Right lobe of liver (tissue), 6 donors: Measurements from ENCODE around the gene DPT. TPM values are rescaled to one million over a fixed set of nuclear protein-coding genes. Genes with fewer than 3 reads are reported as not detected.

ENCODE experiments used
- ATAC-seq, 4 donors: fragments of 200-7000 bp; cut with Tn5 transposase; one replicate each; pipeline ENCODE4 v1.9.1; 2020; ENCODE audit warnings: mild to moderate bottlenecking in 4 of 4, moderate library complexity in 4 of 4
- DNase-seq, 3 donors: peaks; one replicate each; pipeline ENCODE4 v3.0.0-alpha.2; 2020
- H3K27ac ChIP-seq, 3 donors: fragments of 200-600 bp; one replicate each; pipeline ENCODE4 v1.8.0; 2022
- H3K27me3 ChIP-seq, 2 donors: fragments of 200-600 bp; one replicate each; pipeline ENCODE4 v1.8.0; 2022
- H3K36me3 ChIP-seq, 4 donors: fragments of 200-600 bp; sonication (generic) in 1 of 4; one replicate each; pipeline versions ENCODE4 v1.5.1 to v1.8.0; 2017 to 2022; ENCODE audit warnings: control low read depth in 1 of 4
- H3K4me1 ChIP-seq, 4 donors: fragments of 200-600 bp; sonication (generic) in 1 of 4; one replicate each; pipeline versions ENCODE4 v1.5.1 to v1.8.0; 2017 to 2022; ENCODE audit warnings: control low read depth in 1 of 4
- H3K4me3 ChIP-seq, 3 donors: fragments of 200-600 bp; one replicate each; pipeline ENCODE4 v1.8.0; 2022
- H3K9me3 ChIP-seq, 4 donors: fragments of 200-600 bp; sonication (generic) in 1 of 4; one replicate each; pipeline versions ENCODE4 v1.5.1 to v1.8.0; 2017 to 2022; ENCODE audit warnings: control low read depth in 1 of 4
- CTCF ChIP-seq, 4 donors: fragments of 200-600 bp in 3 of 4; fragments of 450-650 bp in 1 of 4; IDR thresholded peaks; one replicate each; pipeline versions ENCODE4 v1.5.1 to v1.8.0; 2016 to 2022; ENCODE audit warnings: antibody characterized with exemption in 4 of 4, mild to moderate bottlenecking in 2 of 4
- POLR2A ChIP-seq: fragments of 450-650 bp; IDR thresholded peaks from one replicate; pipeline ENCODE4 v1.6.1; 2017; ENCODE audit warnings: antibody characterized with exemption, mild to moderate bottlenecking
- WGBS: methylation state at CpG from one replicate; pipeline ENCODE4 v1.1.6; 2018; ENCODE audit warnings: low coverage, low lambda C conversion rate; ENCODE audit not compliant: insufficient coverage; ENCODE audit errors: missing lambda C conversion rate; 5-methylcytosine and 5-hydroxymethylcytosine counted together
- intact Hi-C, 2 donors: fragments of 100-400 bp; cut with DNase I; formaldehyde crosslinking; loops; one replicate each; pipeline versions ENCODE4 v1.11.2 to v1.14.1; 2022
- total RNA-seq, 6 experiments: library from RNA; depleted of rRNA in 2 of 6; stranded (reverse); fragments of >200 nt in 2 of 6; fragmentation: NEBNext Ultra II Directional in 3 of 6; extraction: Animal tissue kit (Norgen Biotek cat#: 25700) in 3 of 6; gene quantifications; one replicate each; pipeline versions ENCODE4 v1.1.0 to v1.2.4, GENCODE V29; 2016 to 2023
- donor health status: DM: no; HTN: yes; CAD: no.
- donor health status: DM: no; HTN: no; CAD: no.
- donor health status: DM: no; HTN: no; CAD: no.
- donor health status: DM: no; HTN: yes; CAD: no.
- donor health status: DM: no; HTN: yes; CAD: no.

Gene DPT
- total RNA-seq, 6 experiments from 2014 or later, result 0.88 to 3.0 (median 1.9) TPM

DNA sequence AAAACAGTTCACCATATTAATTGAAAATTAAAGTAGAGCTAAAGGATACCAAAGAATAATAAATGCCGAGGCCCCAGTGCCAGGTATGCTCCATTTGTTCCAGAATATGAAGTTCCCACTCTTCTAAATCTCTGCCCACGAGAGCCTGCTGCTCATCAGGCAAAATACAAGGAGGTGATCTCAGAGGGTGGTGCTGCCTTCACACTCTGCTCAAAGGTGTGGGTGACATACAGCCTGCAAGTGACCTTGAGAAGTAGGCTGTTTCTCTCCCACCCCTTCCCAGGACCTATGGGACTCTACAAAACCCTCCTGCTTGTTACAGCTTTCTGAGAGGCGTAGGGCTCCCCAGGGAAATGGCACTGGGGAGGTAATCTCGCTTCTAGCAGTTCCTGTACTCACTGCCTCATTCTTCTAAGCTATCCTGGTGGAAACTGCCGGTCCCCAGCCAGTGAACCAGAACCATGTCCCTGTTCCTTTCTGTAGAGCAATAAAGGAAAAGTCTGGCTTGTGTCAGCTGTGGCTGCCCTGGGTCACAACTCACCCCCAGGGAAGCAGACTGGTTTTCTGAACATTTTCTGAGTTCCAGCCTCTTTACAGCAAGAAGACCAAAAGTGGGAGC, 26.9 kb upstream of the DPT start:
- DNase-seq, result no peak
- Histone ChIP-seq H3K9me3 (no peaks in the 10 kb centered on the region), H3K4me1 (no peaks in the 10 kb centered on the region), H3K27me3 (no peaks in the 10 kb centered on the region), H3K4me3 (no peak overlapping the region), H3K27ac (no peak overlapping the region), H3K36me3 (no peaks in the 10 kb centered on the region)
- WGBS, result 71% methylated on average over 1 of the region's 5 CpGs
- ATAC-seq, result no peak
- intact Hi-C loops, result no loop called here
- TF ChIP-seq CTCF (IDR thresholded peaks at IDR 0.05), result no peak
- TF ChIP-seq POLR2A, result no peak

DNA sequence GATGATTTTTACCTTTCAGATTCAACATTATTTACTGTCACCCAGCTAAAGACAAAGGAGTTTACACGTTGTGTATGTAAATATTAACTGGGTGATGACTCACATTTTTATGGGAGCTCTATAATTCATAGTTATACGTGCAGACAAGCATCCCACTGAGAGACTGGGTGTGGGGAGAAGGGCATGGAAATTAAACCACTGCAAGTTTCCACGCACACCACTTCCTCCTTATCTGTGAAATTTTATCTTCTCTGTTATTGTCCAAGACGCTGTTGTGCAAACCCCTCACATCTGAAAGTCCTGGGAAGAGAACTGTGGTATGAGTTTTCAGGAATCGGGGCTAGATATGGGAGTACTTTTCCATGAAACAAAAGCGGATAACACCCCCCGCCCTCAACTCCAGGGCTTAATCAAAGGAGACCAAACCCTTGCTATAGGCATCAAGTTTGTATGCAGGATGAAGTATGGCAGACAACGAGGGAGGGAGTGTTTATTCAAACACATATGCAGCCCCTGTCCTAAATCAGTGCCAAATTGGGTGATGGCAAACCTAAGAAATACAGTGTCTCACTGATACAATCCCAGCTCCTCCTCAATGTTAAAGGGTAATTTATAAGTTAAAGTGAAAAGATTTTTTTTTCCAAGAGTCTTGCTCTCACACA, 23.3 kb upstream of the DPT start:
- no peaks in the 10 kb centered on the region for H3K9me3 ChIP-seq
- ATAC-seq (no peak), DNase-seq (no peak)
- WGBS, result 54% methylated on average over 8 of the region's 8 CpGs
- intact Hi-C loops, result no loop called here
- no peak overlapping the region for H3K4me3 ChIP-seq
- no peak overlapping the region for H3K27ac ChIP-seq
- no peaks in the 10 kb centered on the region for H3K4me1 ChIP-seq
- TF ChIP-seq POLR2A (no peak), CTCF (IDR thresholded peaks at IDR 0.05) (no peak)
- H3K36me3 ChIP-seq, result no peaks in the 10 kb centered on the region
- no peaks in the 10 kb centered on the region for H3K27me3 ChIP-seq

GRCh38 chr1:168751195-168751650, 22.2 kb upstream of the DPT start:
- H3K9me3 ChIP-seq, result no peaks in the 10 kb centered on the region
- H3K36me3 ChIP-seq, result no peaks in the 10 kb centered on the region
- ATAC-seq (no peak), DNase-seq (no peak)
- intact Hi-C loops, result no loop called here
- TF ChIP-seq POLR2A, result no peak
- no peak for TF ChIP-seq CTCF (IDR thresholded peaks at IDR 0.05)
- no peaks in the 10 kb centered on the region for H3K4me1 ChIP-seq
- H3K27me3 ChIP-seq, result no peaks in the 10 kb centered on the region
- H3K4me3 ChIP-seq, result no peak overlapping the region
- H3K27ac ChIP-seq, result no peak overlapping the region
- WGBS, result 64% methylated on average over 3 of the region's 3 CpGs

DNA sequence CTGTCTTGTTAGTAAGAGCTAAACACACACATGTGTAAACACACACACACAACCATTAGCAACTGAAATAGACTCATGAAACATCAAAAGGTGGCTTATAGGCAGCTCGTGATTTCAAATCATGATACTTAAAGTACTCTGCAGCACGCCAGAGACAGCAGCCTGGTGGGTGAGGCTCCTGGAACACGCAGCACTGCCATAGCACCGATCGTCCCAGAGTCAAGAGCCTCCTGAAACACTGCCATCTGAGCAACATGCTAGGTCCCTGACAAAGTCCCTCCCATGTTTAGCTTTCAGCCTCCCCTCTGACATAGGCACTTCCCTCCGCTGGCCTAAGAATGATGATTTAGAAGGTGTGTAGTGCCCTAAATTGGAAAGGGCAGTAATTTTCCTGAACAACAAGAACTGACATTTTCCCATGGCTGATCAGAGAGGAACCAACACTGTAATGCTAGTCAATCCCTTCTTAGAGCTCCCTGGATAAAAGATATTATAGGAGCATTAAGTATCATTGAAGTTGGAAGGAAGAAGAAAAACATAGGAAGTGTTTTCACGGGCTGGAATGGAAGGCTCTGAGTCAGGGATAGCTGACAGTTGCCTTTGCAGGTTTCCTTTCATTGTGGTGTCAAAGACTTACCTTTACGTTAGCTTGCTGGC, 14.1 kb upstream of the DPT start:
- 87% methylated on average over 8 of the region's 8 CpGs for WGBS
- Histone ChIP-seq H3K27me3 (no peaks in the 10 kb centered on the region), H3K4me3 (no peak overlapping the region), H3K27ac (no peak overlapping the region), H3K4me1 (no peaks in the 10 kb centered on the region), H3K36me3 (no peaks in the 10 kb centered on the region), H3K9me3 (no peaks in the 10 kb centered on the region)
- intact Hi-C loops, result no loop called here
- DNase-seq, result no peak
- no peak for ATAC-seq
- TF ChIP-seq POLR2A (no peak), CTCF (IDR thresholded peaks at IDR 0.05) (no peak)
